ENCODE measurements around the gene L3MBTL3. TPM values are rescaled to one million over a fixed set of nuclear protein-coding genes. Genes with fewer than 3 reads are reported as not detected.
A peak's percentile ranks its signal among the peaks of the same experiment; 100 is the strongest.

The L3MBTL3 gene
- total RNA-seq, 2 donors from 2014 or later, result 7.4 to 12.5 TPM

GRCh38 chr6:130035211-130035610 lies 16.8 kb downstream of the L3MBTL3 start:
- H3K9me3 Mint-ChIP-seq, result no peaks in the 10 kb centered on the region
- H3K4me1 Mint-ChIP-seq (ENCODE audit: low read depth in 2 of 2), result peaks cover 25 to 30% of the 10 kb centered on the region in 2 donors
- no peaks in the 10 kb centered on the region for H3K27me3 Mint-ChIP-seq
- peak overlapping the region; percentile 48 to 82 for H3K27ac Mint-ChIP-seq
- DNase-seq (ENCODE audit: low spot score) (no peak), ATAC-seq (no peak)
- H3K4me3 Mint-ChIP-seq, result no peak overlapping the region
- H3K36me3 Mint-ChIP-seq, result no peaks in the 10 kb centered on the region

GRCh38 chr6:130037207-130037811 lies 18.9 kb downstream of the L3MBTL3 start:
- no peak for ATAC-seq
- Mint-ChIP-seq H3K27ac (no peak overlapping the region), H3K9me3 (no peaks in the 10 kb centered on the region), H3K4me3 (no peak overlapping the region), H3K27me3 (no peaks in the 10 kb centered on the region), H3K36me3 (no peaks in the 10 kb centered on the region), H3K4me1 (ENCODE audit: low read depth in 2 of 2) (peaks cover 31 to 40% of the 10 kb centered on the region in 2 donors)
- DNase-seq (ENCODE audit: low spot score), result no peak

- Mint-ChIP-seq H3K27ac (peak overlapping the region in 1 of 2 donors; percentile 51), H3K27me3 (no peaks in the 10 kb centered on the region), H3K36me3 (peaks cover 8% of the 10 kb centered on the region), H3K9me3 (no peaks in the 10 kb centered on the region), H3K4me3 (peak overlapping the region; percentile 36), H3K4me1 (ENCODE audit: low read depth in 2 of 2) (peaks cover 9 to 22% of the 10 kb centered on the region in 2 donors)
- DNase-seq (ENCODE audit: low spot score), result no peak
- ATAC-seq, result no peak
These were observed 23.2 kb downstream of the L3MBTL3 start for GRCh38 chr6:130041594-130041993.

DNA sequence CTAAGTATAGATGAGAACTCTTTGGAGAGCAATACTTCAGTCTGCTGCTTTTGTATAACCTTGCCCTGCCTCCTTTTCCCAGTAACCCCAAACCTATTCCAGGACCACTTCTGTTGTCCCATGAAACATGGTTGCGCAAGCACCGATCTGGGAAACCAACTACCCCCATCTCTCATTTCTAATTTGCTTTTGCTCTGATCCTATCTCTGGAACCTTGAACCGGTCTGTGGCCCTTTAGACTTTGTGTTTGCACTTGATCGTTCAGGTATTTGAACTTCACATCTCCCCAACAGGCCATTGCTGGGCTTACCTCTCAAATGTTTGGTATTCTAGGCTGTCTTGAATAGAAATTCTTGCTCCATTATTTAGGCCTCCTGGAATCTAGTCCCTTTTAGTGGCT lies 25.0 kb downstream of the L3MBTL3 start:
- no peaks in the 10 kb centered on the region for H3K27me3 Mint-ChIP-seq
- no peak overlapping the region for H3K27ac Mint-ChIP-seq
- peaks cover 9 to 17% of the 10 kb centered on the region in 2 donors for H3K4me1 Mint-ChIP-seq (ENCODE audit: low read depth in 2 of 2)
- DNase-seq (ENCODE audit: low spot score), result no peak
- peaks cover 8% of the 10 kb centered on the region for H3K36me3 Mint-ChIP-seq
- no peaks in the 10 kb centered on the region for H3K9me3 Mint-ChIP-seq
- ATAC-seq, result no peak
- H3K4me3 Mint-ChIP-seq, result no peak overlapping the region

- Mint-ChIP-seq H3K27me3 (no peaks in the 10 kb centered on the region), H3K36me3 (peaks cover 14% of the 10 kb centered on the region), H3K27ac (no peak overlapping the region), H3K4me1 (ENCODE audit: low read depth in 2 of 2) (peaks cover 12 to 20% of the 10 kb centered on the region in 2 donors), H3K9me3 (no peaks in the 10 kb centered on the region), H3K4me3 (no peak overlapping the region)
- DNase-seq (ENCODE audit: low spot score) (no peak), ATAC-seq (no peak)
These were observed 27.2 kb downstream of the L3MBTL3 start for GRCh38 chr6:130045622-130046021.

GRCh38 chr6:130046671-130047070 lies 28.3 kb downstream of the L3MBTL3 start:
- Mint-ChIP-seq H3K36me3 (peaks cover 14% of the 10 kb centered on the region), H3K4me1 (ENCODE audit: low read depth in 2 of 2) (peaks cover 7 to 11% of the 10 kb centered on the region in 2 donors)
- no peak for ATAC-seq

DNA sequence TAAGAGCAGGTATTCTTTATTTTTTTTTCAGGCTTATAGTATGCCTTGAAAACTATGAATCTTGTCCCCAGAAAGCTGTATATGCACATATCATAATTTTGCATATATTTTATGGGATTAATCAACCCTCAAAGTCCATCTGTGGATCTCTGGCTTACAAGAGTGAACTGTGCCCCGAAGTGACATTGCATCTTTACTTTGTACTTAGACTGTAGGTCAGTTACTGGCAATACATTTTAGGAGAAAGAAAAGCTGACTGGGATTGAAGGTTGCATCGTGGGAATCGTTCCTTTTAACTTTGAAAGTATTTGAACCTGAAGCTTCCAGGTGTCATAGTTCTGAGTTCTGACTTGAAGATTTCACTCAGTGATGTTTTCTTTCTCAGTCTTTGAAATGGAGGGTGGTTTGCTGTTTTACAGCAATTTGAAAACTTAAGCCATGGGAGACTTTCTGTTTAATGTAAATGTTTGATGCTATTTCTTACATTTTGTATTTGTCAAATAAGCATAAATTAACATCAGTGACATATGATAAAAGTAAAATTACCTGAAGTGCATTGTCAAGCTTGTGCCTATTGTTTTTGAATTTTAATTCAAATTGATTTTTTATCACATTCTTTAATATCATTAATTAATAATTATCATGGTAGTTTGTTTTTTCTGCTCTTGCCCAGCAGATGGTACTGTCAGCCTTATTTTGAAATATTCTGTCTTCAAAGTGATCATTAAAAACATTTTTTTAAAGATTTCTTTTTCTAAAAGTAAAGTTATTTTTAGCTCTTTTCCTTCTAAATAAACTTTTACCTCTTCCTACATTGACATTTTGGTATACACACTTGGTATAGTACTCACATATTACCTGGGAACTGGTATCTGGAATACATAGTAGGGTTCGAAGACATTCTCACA lies 29.0 kb downstream of the L3MBTL3 start:
- H3K4me1 Mint-ChIP-seq (ENCODE audit: low read depth in 2 of 2), result peaks cover 6 to 10% of the 10 kb centered on the region in 2 donors
- no peaks in the 10 kb centered on the region for H3K27me3 Mint-ChIP-seq
- DNase-seq (ENCODE audit: low spot score) (no peak), ATAC-seq (no peak)
- H3K27ac Mint-ChIP-seq, result no peak overlapping the region
- H3K36me3 Mint-ChIP-seq, result peaks cover 14% of the 10 kb centered on the region
- no peak overlapping the region for H3K4me3 Mint-ChIP-seq
- no peaks in the 10 kb centered on the region for H3K9me3 Mint-ChIP-seq

More at GRCh38 chr6:130046671-130047070, 28.3 kb downstream of the L3MBTL3 start:
- no peak overlapping the region for H3K27ac Mint-ChIP-seq
- H3K27me3 Mint-ChIP-seq, result no peaks in the 10 kb centered on the region
- no peak overlapping the region for H3K4me3 Mint-ChIP-seq
- no peak for DNase-seq (ENCODE audit: low spot score)
- no peaks in the 10 kb centered on the region for H3K9me3 Mint-ChIP-seq

- H3K36me3 Mint-ChIP-seq, result peaks cover 23% of the 10 kb centered on the region
- no peak for DNase-seq (ENCODE audit: low spot score)
- H3K9me3 Mint-ChIP-seq, result no peaks in the 10 kb centered on the region
- H3K27me3 Mint-ChIP-seq, result no peaks in the 10 kb centered on the region
- no peak for ATAC-seq
- no peak overlapping the region for H3K4me3 Mint-ChIP-seq
- no peak overlapping the region for H3K27ac Mint-ChIP-seq
- peaks cover 3 to 5% of the 10 kb centered on the region in 2 donors for H3K4me1 Mint-ChIP-seq (ENCODE audit: low read depth in 2 of 2)
These were observed 31.8 kb downstream of the L3MBTL3 start for GRCh38 chr6:130050230-130050629.

- Mint-ChIP-seq H3K27me3 (no peaks in the 10 kb centered on the region), H3K9me3 (no peaks in the 10 kb centered on the region), H3K27ac (no peak overlapping the region), H3K4me3 (no peak overlapping the region), H3K36me3 (peaks cover 36% of the 10 kb centered on the region), H3K4me1 (ENCODE audit: low read depth in 2 of 2) (peaks cover 15 to 16% of the 10 kb centered on the region in 2 donors)
- ATAC-seq, result no peak
- no peak for DNase-seq (ENCODE audit: low spot score)
These were observed 36.3 kb downstream of the L3MBTL3 start for GRCh38 chr6:130054725-130055124.

GRCh38 chr6:130055271-130055670 lies 36.9 kb downstream of the L3MBTL3 start:
- Mint-ChIP-seq H3K36me3 (peaks cover 31% of the 10 kb centered on the region), H3K4me3 (no peak overlapping the region), H3K27me3 (no peaks in the 10 kb centered on the region), H3K9me3 (no peaks in the 10 kb centered on the region), H3K4me1 (ENCODE audit: low read depth in 2 of 2) (peaks cover 12% of the 10 kb centered on the region in 2 donors), H3K27ac (no peak overlapping the region)
- DNase-seq (ENCODE audit: low spot score) (no peak), ATAC-seq (no peak)

- Mint-ChIP-seq H3K4me1 (ENCODE audit: low read depth in 2 of 2) (peaks cover 12 to 15% of the 10 kb centered on the region in 2 donors), H3K36me3 (peaks cover 34% of the 10 kb centered on the region), H3K9me3 (no peaks in the 10 kb centered on the region), H3K4me3 (no peak overlapping the region), H3K27ac (peak overlapping the region; percentile 28 to 45), H3K27me3 (no peaks in the 10 kb centered on the region)
- no peak for DNase-seq (ENCODE audit: low spot score)
- ATAC-seq, result no peak
These were observed 39.1 kb downstream of the L3MBTL3 start for GRCh38 chr6:130057495-130057894.

GRCh38 chr6:130063806-130064205 lies 45.4 kb downstream of the L3MBTL3 start:
- H3K4me3 Mint-ChIP-seq, result no peak overlapping the region
- no peaks in the 10 kb centered on the region for H3K9me3 Mint-ChIP-seq
- H3K36me3 Mint-ChIP-seq, result peaks cover 6% of the 10 kb centered on the region
- peaks cover 0 to 5% of the 10 kb centered on the region in 2 donors for H3K4me1 Mint-ChIP-seq (ENCODE audit: low read depth in 2 of 2)
- H3K27ac Mint-ChIP-seq, result no peak overlapping the region
- no peak for ATAC-seq
- H3K27me3 Mint-ChIP-seq, result no peaks in the 10 kb centered on the region
- DNase-seq (ENCODE audit: low spot score), result no peak

DNA sequence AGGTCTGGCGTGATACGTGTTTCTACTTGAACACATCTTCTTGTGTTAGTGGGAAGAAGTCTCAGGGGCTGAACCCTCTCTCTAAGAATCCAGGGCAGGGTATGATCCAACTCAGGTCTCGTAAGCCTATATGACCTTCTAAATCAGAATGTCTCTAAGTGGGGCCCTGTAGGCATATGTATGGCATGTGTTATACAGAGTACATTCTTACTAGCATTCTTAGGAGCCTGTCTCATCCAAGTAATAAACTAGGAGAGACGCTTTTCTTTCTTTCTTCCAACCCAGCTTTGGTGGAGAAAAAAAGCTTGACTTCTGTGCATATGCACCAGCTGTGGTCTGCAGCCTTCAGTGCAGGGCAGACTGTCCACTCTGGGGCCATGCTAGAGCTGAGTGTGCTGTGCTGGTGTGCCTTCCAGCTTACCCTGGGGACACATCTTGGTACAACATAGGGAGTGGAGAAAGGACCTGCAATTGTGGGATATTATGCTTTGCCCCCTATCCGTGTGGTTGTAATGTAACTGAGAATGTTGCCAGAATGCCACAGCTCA lies 47.3 kb downstream of the L3MBTL3 start:
- ATAC-seq (peak in 1 of 2 donors; percentile 43), DNase-seq (ENCODE audit: low spot score) (no peak)
- Mint-ChIP-seq H3K4me3 (no peak overlapping the region), H3K36me3 (peaks cover 6% of the 10 kb centered on the region), H3K9me3 (no peaks in the 10 kb centered on the region), H3K27me3 (no peaks in the 10 kb centered on the region), H3K27ac (no peak overlapping the region), H3K4me1 (ENCODE audit: low read depth in 2 of 2) (peaks cover 0 to 5% of the 10 kb centered on the region in 2 donors)

GRCh38 chr6:130069485-130069884 lies 51.1 kb downstream of the L3MBTL3 start:
- no peak overlapping the region for H3K4me3 Mint-ChIP-seq
- H3K27me3 Mint-ChIP-seq, result no peaks in the 10 kb centered on the region
- ATAC-seq (no peak), DNase-seq (ENCODE audit: low spot score) (no peak)
- H3K9me3 Mint-ChIP-seq, result no peaks in the 10 kb centered on the region
- H3K4me1 Mint-ChIP-seq (ENCODE audit: low read depth in 2 of 2), result no peaks in the 10 kb centered on the region
- no peak overlapping the region for H3K27ac Mint-ChIP-seq
- peaks cover 5% of the 10 kb centered on the region for H3K36me3 Mint-ChIP-seq
